ENCODE data around the gene TLCD1.

Gene TLCD1

GRCh38 chr17:28710861-28711722 is 14.9 kb downstream of the TLCD1 start:
- DNase-seq = peak; percentile 94

- DNase-seq = no peak
These were observed 18.7 kb downstream of the TLCD1 start for GRCh38 chr17:28707339-28707720.

GRCh38 chr17:28706471-28707338 is 19.3 kb downstream of the TLCD1 start:
- DNase-seq = no peak

GRCh38 chr17:28705728-28706334 is 20.2 kb downstream of the TLCD1 start:
- no peak for DNase-seq

- DNase-seq = no peak
These were observed 20.9 kb downstream of the TLCD1 start for GRCh38 chr17:28705074-28705659.

GRCh38 chr17:28704219-28704858 is 21.7 kb downstream of the TLCD1 start:
- no peak for DNase-seq

- DNase-seq = no peak
These were observed 22.3 kb downstream of the TLCD1 start for GRCh38 chr17:28703552-28704218.

GRCh38 chr17:28702752-28703150 is 23.3 kb downstream of the TLCD1 start:
- no peak for DNase-seq

- DNase-seq = no peak
These were observed 23.8 kb downstream of the TLCD1 start for GRCh38 chr17:28702026-28702751.

GRCh38 chr17:28700830-28701492 is 25.1 kb downstream of the TLCD1 start:
- no peak for DNase-seq

GRCh38 chr17:28700278-28700677 is 25.8 kb downstream of the TLCD1 start:
- no peak for DNase-seq

- DNase-seq = no peak
These were observed 27.6 kb downstream of the TLCD1 start for GRCh38 chr17:28698253-28698941.

- DNase-seq = no peak
These were observed 32.2 kb downstream of the TLCD1 start for GRCh38 chr17:28693869-28694268.

GRCh38 chr17:28689011-28689410 is 37.0 kb downstream of the TLCD1 start:
- no peak for DNase-seq

GRCh38 chr17:28688481-28688880 is 37.6 kb downstream of the TLCD1 start:
- no peak for DNase-seq

GRCh38 chr17:28686296-28686695 is 39.7 kb downstream of the TLCD1 start:
- no peak for DNase-seq

GRCh38 chr17:28685366-28685765 is 40.7 kb downstream of the TLCD1 start:
- no peak for DNase-seq

GRCh38 chr17:28684963-28685362 is 41.1 kb downstream of the TLCD1 start:
- DNase-seq = no peak

GRCh38 chr17:28682655-28683054 is 43.4 kb downstream of the TLCD1 start:
- DNase-seq = no peak

GRCh38 chr17:28675980-28676379 is 50.1 kb downstream of the TLCD1 start:
- peak; percentile 19 for DNase-seq

All from CD4-positive, alpha-beta T cell treated with Interleukin-17A for 1 hour (primary cell).